OCI-LY7 (cell line): ENCODE measurements around the gene PRICKLE2.

ENCODE experiments used
- CTCF ChIP-seq: fragments of 200-600 bp; sonication (generic); conservative IDR thresholded peaks from 2 replicates; pipeline ENCODE4 v1.5.1; 2014; ENCODE audit warnings: mild to moderate bottlenecking, antibody characterized with exemption, low read length, moderate library complexity, mixed read lengths
- EZH2phosphoT487 ChIP-seq: fragments of 200-600 bp; sonication (generic); IDR thresholded peaks from 2 replicates; pipeline ENCODE4 v1.6.1; 2018; ENCODE audit warnings: low read depth, borderline replicate concordance, mild to moderate bottlenecking, mixed run types, antibody characterized with exemption, low read length, moderate library complexity, mixed read lengths

GRCh38 chr3:64063207-64063982 is 161.9 kb downstream of the PRICKLE2 start:
- no peak for TF ChIP-seq CTCF
- no peak for TF ChIP-seq EZH2phosphoT487
